ENCODE results near the gene CBX4. TPM values are rescaled to one million over a fixed set of nuclear protein-coding genes. Genes with fewer than 3 reads are reported as not detected.

CBX4 gene
- total RNA-seq, 3 donors from 2014 or later = 11.5 to 20.6 (median 13.4) TPM

GRCh38 chr17:79840269-79840988, 1.2 kb upstream of the CBX4 start:
- Histone ChIP-seq H3K4me1 (peaks cover 32 to 42% of the 10 kb centered on the region in 2 donors), H3K36me3 (no peaks in the 10 kb centered on the region), H3K9me3 (no peaks in the 10 kb centered on the region), H3K27me3 (peaks cover 11 to 37% of the 10 kb centered on the region in 2 donors), H3K27ac (peak overlapping the region; percentile 83 to 98), H3K4me3 (peak overlapping the region; percentile 1 to 96 (median 80))
- peak in 1 of 3 donors; percentile 62 for TF ChIP-seq POLR2AphosphoS5 (IDR thresholded peaks at IDR 0.05)
- no peak for TF ChIP-seq CTCF (IDR thresholded peaks at IDR 0.05)
- intact Hi-C loops (cut with DNase I; ENCODE audit: low total_unique reads) = no loop called here
- peak in 1 of 2 donors; percentile 52 for DNase-seq (ENCODE audit: low spot score in 2 of 2)

GRCh38 chr17:79838522-79839274, 542 bp downstream of the CBX4 start:
- intact Hi-C loops (cut with DNase I; ENCODE audit: low total_unique reads) = loop anchor here (1.0 to 5.0 kb wide), 2 partner anchors 40 to 1549 kb away; no protein-coding TSS in a partner anchor
- H3K4me1 ChIP-seq = peaks cover 29 to 42% of the 10 kb centered on the region in 2 donors
- peak overlapping the region; percentile 92 to 98 for H3K27ac ChIP-seq
- no peaks in the 10 kb centered on the region for H3K36me3 ChIP-seq
- peak overlapping the region; percentile 74 to 96 (median 80) for H3K4me3 ChIP-seq
- H3K27me3 ChIP-seq = peaks cover 11 to 37% of the 10 kb centered on the region in 2 donors
- DNase-seq (ENCODE audit: low spot score in 2 of 2) = no peak
- H3K9me3 ChIP-seq = no peaks in the 10 kb centered on the region
- TF ChIP-seq POLR2A (IDR thresholded peaks at IDR 0.05) (no peak), CTCF (IDR thresholded peaks at IDR 0.05) (no peak), POLR2AphosphoS5 (IDR thresholded peaks at IDR 0.05) (peak in 1 of 3 donors; percentile 26)

GRCh38 chr17:79837888-79838521, 1.2 kb downstream of the CBX4 start:
- Histone ChIP-seq H3K4me3 (peak overlapping the region; percentile 74 to 96 (median 80)), H3K4me1 (peaks cover 25 to 41% of the 10 kb centered on the region in 2 donors), H3K36me3 (no peaks in the 10 kb centered on the region), H3K9me3 (no peaks in the 10 kb centered on the region), H3K27me3 (peaks cover 11 to 33% of the 10 kb centered on the region in 2 donors), H3K27ac (peak overlapping the region; percentile 92 to 98)
- DNase-seq (ENCODE audit: low spot score in 2 of 2) = no peak
- TF ChIP-seq POLR2A (IDR thresholded peaks at IDR 0.05) (no peak), POLR2AphosphoS5 (IDR thresholded peaks at IDR 0.05) (peak in 1 of 3 donors; percentile 4)
- intact Hi-C loops (cut with DNase I; ENCODE audit: low total_unique reads) = loop anchor here (5.0 kb wide), 1 partner anchor 1549 kb away; no protein-coding TSS in a partner anchor

- intact Hi-C loops (cut with DNase I; ENCODE audit: low total_unique reads) = loop anchor here (5.0 kb wide), 1 partner anchor 1550 kb away; no protein-coding TSS in a partner anchor
- peak overlapping the region; percentile 74 to 96 (median 80) for H3K4me3 ChIP-seq
Observed at GRCh38 chr17:79836972-79837887, 2.0 kb downstream of the CBX4 start.

More at GRCh38 chr17:79836972-79837887, 2.0 kb downstream of the CBX4 start:
- H3K9me3 ChIP-seq = no peaks in the 10 kb centered on the region
- TF ChIP-seq POLR2AphosphoS5 (IDR thresholded peaks at IDR 0.05) (peak in 2 of 3 donors; percentile 22 to 59), POLR2A (IDR thresholded peaks at IDR 0.05) (no peak), CTCF (IDR thresholded peaks at IDR 0.05) (peak in 2 of 3 donors; percentile 9 to 32)
- H3K27me3 ChIP-seq = peaks cover 8 to 25% of the 10 kb centered on the region in 2 donors
- H3K36me3 ChIP-seq = no peaks in the 10 kb centered on the region
- peak; percentile 89 to 91 for DNase-seq (ENCODE audit: low spot score in 2 of 2)
- peaks cover 23 to 45% of the 10 kb centered on the region in 2 donors for H3K4me1 ChIP-seq
- peak overlapping the region; percentile 62 to 92 for H3K27ac ChIP-seq
